Neural cell (in vitro differentiated cells): ENCODE results near the gene THRA. TPM values are rescaled to one million over a fixed set of nuclear protein-coding genes. Genes with fewer than 3 reads are reported as not detected.

ENCODE experiments used
- H2AFZ ChIP-seq: fragments of 200-600, 300-800 bp; sonication (generic), shearing (Covaris generic); 2 replicates; pipeline ENCODE4 v1.6.0; 2014; ENCODE audit warnings: low read depth, mild to moderate bottlenecking, antibody characterized with exemption, low read length, moderate library complexity
- H3F3A ChIP-seq: fragments of 200-600 bp; shearing (Covaris generic); 2 replicates; pipeline ENCODE4 v1.6.1; 2016; ENCODE audit warnings: mild to moderate bottlenecking, moderate library complexity, mixed read lengths, antibody characterized with exemption, low read length; ENCODE audit not compliant: insufficient read depth, poor library complexity, severe bottlenecking
- H3K27ac ChIP-seq: fragments of 200-600, 300-800 bp; sonication (generic), shearing (Covaris generic); 2 replicates; pipeline ENCODE4 v1.5.1; 2014; ENCODE audit warnings: mild to moderate bottlenecking, low read length, moderate library complexity
- H3K27me3 ChIP-seq: fragments of 300-800, 200-600 bp; sonication (generic), shearing (Covaris generic); 2 replicates; pipeline ENCODE4 v1.6.0; 2014; ENCODE audit warnings: mild to moderate bottlenecking, low read depth, low read length, moderate library complexity; ENCODE audit not compliant: insufficient read depth
- H3K36me3 ChIP-seq: fragments of 300-800, 200-600 bp; sonication (generic), shearing (Covaris generic); 2 replicates; pipeline ENCODE4 v1.5.1; 2014; ENCODE audit warnings: mild to moderate bottlenecking, antibody characterized with exemption, low read length, moderate library complexity; ENCODE audit not compliant: insufficient read depth
- H3K4me2 ChIP-seq: fragments of 300-800, 200-600 bp; sonication (generic), shearing (Covaris generic); 2 replicates; pipeline ENCODE4 v1.6.0; 2014; ENCODE audit warnings: mild to moderate bottlenecking, low read length
- H3K4me3 ChIP-seq: fragments of 300-800, 200-600 bp; sonication (generic), shearing (Covaris generic); 2 replicates; pipeline ENCODE4 v1.5.1; 2014; ENCODE audit warnings: mild to moderate bottlenecking, low read length, moderate library complexity
- H3K79me2 ChIP-seq: fragments of 200-600 bp; shearing (Covaris generic); replicated peaks from 2 replicates; pipeline ENCODE4 v1.6.0; 2014; ENCODE audit warnings: mild to moderate bottlenecking, low read length, moderate library complexity; ENCODE audit not compliant: insufficient read depth
- H3K9ac ChIP-seq: fragments of 300-800, 200-600 bp; sonication (generic), shearing (Covaris generic); 2 replicates; pipeline ENCODE4 v1.6.1; 2016; ENCODE audit warnings: mild to moderate bottlenecking, low read length, mixed read lengths
- H3K9me2 ChIP-seq: fragments of 200-600 bp; shearing (Covaris generic); 2 replicates; pipeline ENCODE4 v1.6.1; 2016; ENCODE audit warnings: mild to moderate bottlenecking, low read length, mixed read lengths; ENCODE audit not compliant: insufficient read depth
- H3K9me3 ChIP-seq: fragments of 200-600, 300-800 bp; sonication (generic), shearing (Covaris generic); 2 replicates; pipeline ENCODE4 v1.6.1; 2016; ENCODE audit warnings: mild to moderate bottlenecking, mixed run types, low read length, moderate library complexity, mixed read lengths
- H4K20me1 ChIP-seq: fragments of 200-600 bp; shearing (Covaris generic); 2 replicates; pipeline ENCODE4 v1.6.1; 2016; ENCODE audit warnings: mild to moderate bottlenecking, mixed run types; ENCODE audit not compliant: insufficient read depth
- EP300 ChIP-seq: fragments of 450-650 bp; conservative IDR thresholded peaks from 2 replicates; pipeline ENCODE4 v1.6.1; 2014; ENCODE audit warnings: antibody characterized with exemption, mild to moderate bottlenecking, moderate library complexity; ENCODE audit not compliant: poor library complexity, severe bottlenecking
- EZH2 ChIP-seq: fragments of 200-600, 300-800 bp; shearing (Covaris generic), sonication (generic); IDR thresholded peaks from 2 replicates; pipeline ENCODE4 v1.6.1; 2014; ENCODE audit warnings: antibody characterized with exemption, low read length, borderline replicate concordance, mild to moderate bottlenecking; ENCODE audit not compliant: insufficient read depth, poor library complexity, severe bottlenecking
- MXI1 ChIP-seq: fragments of 450-650 bp; conservative IDR thresholded peaks from 2 replicates; pipeline ENCODE4 v1.6.1; 2014; ENCODE audit warnings: antibody characterized with exemption, mild to moderate bottlenecking; ENCODE audit not compliant: poor library complexity, severe bottlenecking
- POLR2AphosphoS5 ChIP-seq: IDR thresholded peaks from 2 replicates; pipeline ENCODE4 v1.6.1; 2012
- RAD21 ChIP-seq: fragments of 450-650 bp; conservative IDR thresholded peaks from 2 replicates; pipeline ENCODE4 v1.6.1; 2014; ENCODE audit warnings: antibody characterized with exemption, mild to moderate bottlenecking, moderate library complexity
- SMC3 ChIP-seq: fragments of 450-650 bp; conservative IDR thresholded peaks from 2 replicates; pipeline ENCODE4 v1.6.1; 2014; ENCODE audit warnings: antibody characterized with exemption, mild to moderate bottlenecking, moderate library complexity; ENCODE audit not compliant: poor library complexity
- TAF1 ChIP-seq: IDR thresholded peaks from 2 replicates; pipeline ENCODE4 v1.6.1; 2012; ENCODE audit warnings: low read depth
- polyA plus RNA-seq: library from polyadenylated mRNA; depleted of rRNA; stranded (reverse); fragments of >200 nt; gene quantifications from 2 replicates; pipeline ENCODE4 v1.2.3, GENCODE V29; 2014
- TF ChIP-seq, protein P1 (sequence below): fragments of 450-650 bp; IDR thresholded peaks from 2 replicates; pipeline ENCODE4 v1.5.1; 2014; ENCODE audit warnings: antibody characterized with exemption, mild to moderate bottlenecking, moderate library complexity; ENCODE audit not compliant: poor library complexity, severe bottlenecking
- TF ChIP-seq, protein P2 (sequence below): IDR thresholded peaks from 2 replicates; pipeline ENCODE4 v1.6.1; 2012; ENCODE audit warnings: borderline replicate concordance

Gene THRA
- polyA plus RNA-seq, 1 donor from 2014 or later: 97.2 TPM

DNA sequence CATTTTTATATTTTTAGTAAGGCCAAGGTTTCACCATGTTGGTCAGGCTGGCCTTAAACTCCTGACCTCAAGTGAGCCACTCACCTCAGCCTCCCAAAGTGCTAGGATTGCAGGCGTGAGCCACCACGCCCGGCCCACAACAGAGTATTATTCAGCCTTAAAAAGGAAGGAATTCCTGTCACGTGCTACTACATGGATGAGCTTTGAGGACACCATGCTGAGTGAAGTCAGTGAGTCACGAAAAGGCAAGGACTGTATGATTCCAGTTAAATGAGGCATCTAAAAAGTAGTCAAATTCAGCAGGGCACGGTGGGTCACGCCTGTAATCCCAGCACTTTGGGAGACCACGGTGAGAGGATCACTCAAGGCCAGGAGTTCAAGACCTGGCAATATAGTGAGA is 37.9 kb upstream of the THRA start:
- H3K4me2 ChIP-seq: no peak overlapping the region
- no peaks in the 10 kb centered on the region for H3K36me3 ChIP-seq
- H3K9me2 ChIP-seq: no peaks in the 10 kb centered on the region
- H3K9ac ChIP-seq: no peak overlapping the region
- H3K79me2 ChIP-seq: no peaks in the 10 kb centered on the region
- no peaks in the 10 kb centered on the region for H3K27me3 ChIP-seq
- no peaks in the 10 kb centered on the region for H4K20me1 ChIP-seq
- TF ChIP-seq EP300 (no peak), TAF1 (no peak), SMC3 (no peak), POLR2AphosphoS5 (no peak), RAD21 (no peak), EZH2 (no peak), MXI1 (no peak)
- TF ChIP-seq, protein P1, sequence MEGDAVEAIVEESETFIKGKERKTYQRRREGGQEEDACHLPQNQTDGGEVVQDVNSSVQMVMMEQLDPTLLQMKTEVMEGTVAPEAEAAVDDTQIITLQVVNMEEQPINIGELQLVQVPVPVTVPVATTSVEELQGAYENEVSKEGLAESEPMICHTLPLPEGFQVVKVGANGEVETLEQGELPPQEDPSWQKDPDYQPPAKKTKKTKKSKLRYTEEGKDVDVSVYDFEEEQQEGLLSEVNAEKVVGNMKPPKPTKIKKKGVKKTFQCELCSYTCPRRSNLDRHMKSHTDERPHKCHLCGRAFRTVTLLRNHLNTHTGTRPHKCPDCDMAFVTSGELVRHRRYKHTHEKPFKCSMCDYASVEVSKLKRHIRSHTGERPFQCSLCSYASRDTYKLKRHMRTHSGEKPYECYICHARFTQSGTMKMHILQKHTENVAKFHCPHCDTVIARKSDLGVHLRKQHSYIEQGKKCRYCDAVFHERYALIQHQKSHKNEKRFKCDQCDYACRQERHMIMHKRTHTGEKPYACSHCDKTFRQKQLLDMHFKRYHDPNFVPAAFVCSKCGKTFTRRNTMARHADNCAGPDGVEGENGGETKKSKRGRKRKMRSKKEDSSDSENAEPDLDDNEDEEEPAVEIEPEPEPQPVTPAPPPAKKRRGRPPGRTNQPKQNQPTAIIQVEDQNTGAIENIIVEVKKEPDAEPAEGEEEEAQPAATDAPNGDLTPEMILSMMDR: no peak
- TF ChIP-seq, protein P2, sequence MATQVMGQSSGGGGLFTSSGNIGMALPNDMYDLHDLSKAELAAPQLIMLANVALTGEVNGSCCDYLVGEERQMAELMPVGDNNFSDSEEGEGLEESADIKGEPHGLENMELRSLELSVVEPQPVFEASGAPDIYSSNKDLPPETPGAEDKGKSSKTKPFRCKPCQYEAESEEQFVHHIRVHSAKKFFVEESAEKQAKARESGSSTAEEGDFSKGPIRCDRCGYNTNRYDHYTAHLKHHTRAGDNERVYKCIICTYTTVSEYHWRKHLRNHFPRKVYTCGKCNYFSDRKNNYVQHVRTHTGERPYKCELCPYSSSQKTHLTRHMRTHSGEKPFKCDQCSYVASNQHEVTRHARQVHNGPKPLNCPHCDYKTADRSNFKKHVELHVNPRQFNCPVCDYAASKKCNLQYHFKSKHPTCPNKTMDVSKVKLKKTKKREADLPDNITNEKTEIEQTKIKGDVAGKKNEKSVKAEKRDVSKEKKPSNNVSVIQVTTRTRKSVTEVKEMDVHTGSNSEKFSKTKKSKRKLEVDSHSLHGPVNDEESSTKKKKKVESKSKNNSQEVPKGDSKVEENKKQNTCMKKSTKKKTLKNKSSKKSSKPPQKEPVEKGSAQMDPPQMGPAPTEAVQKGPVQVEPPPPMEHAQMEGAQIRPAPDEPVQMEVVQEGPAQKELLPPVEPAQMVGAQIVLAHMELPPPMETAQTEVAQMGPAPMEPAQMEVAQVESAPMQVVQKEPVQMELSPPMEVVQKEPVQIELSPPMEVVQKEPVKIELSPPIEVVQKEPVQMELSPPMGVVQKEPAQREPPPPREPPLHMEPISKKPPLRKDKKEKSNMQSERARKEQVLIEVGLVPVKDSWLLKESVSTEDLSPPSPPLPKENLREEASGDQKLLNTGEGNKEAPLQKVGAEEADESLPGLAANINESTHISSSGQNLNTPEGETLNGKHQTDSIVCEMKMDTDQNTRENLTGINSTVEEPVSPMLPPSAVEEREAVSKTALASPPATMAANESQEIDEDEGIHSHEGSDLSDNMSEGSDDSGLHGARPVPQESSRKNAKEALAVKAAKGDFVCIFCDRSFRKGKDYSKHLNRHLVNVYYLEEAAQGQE: no peak
- H3K27ac ChIP-seq: no peak overlapping the region
- H3F3A ChIP-seq: no peaks in the 10 kb centered on the region
- no peaks in the 10 kb centered on the region for H3K9me3 ChIP-seq
- no peak overlapping the region for H2AFZ ChIP-seq
- H3K4me3 ChIP-seq: no peak overlapping the region

DNA sequence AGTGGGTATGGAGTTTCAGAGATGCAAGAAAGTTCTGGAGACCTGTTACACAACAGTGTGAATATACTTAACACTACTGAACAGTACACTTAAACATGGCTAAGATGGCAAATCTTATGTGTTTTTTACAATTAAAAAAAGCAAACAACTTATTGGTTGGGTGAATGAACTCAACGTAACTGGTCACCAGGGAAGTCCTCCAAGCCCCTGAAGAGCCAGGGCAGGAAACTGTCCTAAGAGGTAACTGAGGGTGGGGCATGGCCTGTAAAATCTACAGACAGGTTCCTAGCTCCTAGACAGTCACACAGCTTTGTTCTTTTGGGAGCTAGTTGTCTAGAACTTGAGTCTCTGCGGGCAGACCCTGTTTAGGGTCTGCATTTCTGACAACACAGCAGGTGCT is 37.2 kb upstream of the THRA start:
- H3K27ac ChIP-seq: no peak overlapping the region
- no peak overlapping the region for H2AFZ ChIP-seq
- H3K36me3 ChIP-seq: no peaks in the 10 kb centered on the region
- H4K20me1 ChIP-seq: no peaks in the 10 kb centered on the region
- no peaks in the 10 kb centered on the region for H3K27me3 ChIP-seq
- no peaks in the 10 kb centered on the region for H3K9me2 ChIP-seq
- H3F3A ChIP-seq: no peaks in the 10 kb centered on the region
- no peak overlapping the region for H3K4me2 ChIP-seq
- TF ChIP-seq, protein P1: no peak
- TF ChIP-seq, protein P2: no peak
- TF ChIP-seq POLR2AphosphoS5 (no peak), EZH2 (no peak), MXI1 (no peak), SMC3 (no peak), EP300 (no peak), TAF1 (no peak), RAD21 (no peak)
- H3K9ac ChIP-seq: no peak overlapping the region
- no peaks in the 10 kb centered on the region for H3K9me3 ChIP-seq
- H3K4me3 ChIP-seq: no peak overlapping the region
- H3K79me2 ChIP-seq: no peaks in the 10 kb centered on the region
